GM21423 (cell line): ENCODE measurements around the gene MEIS1.

Experiments
- ATAC-seq: cut with Tn5 transposase; IDR thresholded peaks from one replicate; pipeline ENCODE4 v1.9.1; 2021; ENCODE audit warnings: mild to moderate bottlenecking, moderate library complexity; ENCODE audit not compliant: unreplicated experiment

Gene MEIS1

DNA sequence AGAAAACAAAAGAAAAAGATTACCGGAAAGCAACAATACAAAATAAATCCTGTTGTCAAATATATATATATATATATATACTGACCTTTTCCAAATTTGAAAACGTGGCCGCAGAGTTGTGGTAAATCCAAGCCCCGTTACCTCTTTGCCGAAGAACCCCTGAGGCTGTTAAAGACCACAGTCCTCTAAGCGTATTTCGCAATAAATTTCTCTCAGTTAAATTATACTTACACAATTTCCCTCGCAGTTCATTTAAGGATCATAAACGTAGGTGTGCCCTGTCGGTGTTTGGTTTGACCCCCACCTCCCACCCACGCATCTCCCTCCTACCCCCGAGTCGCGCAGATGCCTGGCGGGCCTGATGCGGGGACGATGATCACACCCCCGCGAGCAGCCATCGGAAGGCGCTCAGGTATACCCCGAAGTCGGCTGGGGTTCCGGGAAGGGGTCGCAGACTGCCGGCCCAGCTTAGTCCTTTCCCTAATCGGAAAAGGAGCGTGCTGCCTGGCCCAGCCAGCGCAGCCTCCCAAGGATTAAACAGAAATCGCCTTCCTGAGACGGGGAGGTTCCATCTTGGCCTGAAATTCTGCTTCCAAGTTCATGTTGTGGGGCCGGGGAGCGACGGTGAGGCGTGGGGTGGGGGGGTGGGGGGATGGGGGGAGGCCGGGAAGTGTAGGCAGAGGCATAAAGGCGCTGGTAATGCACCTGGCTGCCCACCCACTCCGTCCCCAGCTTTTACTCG, 2.9 kb upstream of the MEIS1 start:
- ATAC-seq: no peak

- ATAC-seq: no peak
Observed at GRCh38 chr2:66432801-66433694, 1.9 kb upstream of the MEIS1 start.

GRCh38 chr2:66433695-66433944, 1.3 kb upstream of the MEIS1 start:
- ATAC-seq: no peak

GRCh38 chr2:66433945-66434678, 813 bp upstream of the MEIS1 start:
- no peak for ATAC-seq

DNA sequence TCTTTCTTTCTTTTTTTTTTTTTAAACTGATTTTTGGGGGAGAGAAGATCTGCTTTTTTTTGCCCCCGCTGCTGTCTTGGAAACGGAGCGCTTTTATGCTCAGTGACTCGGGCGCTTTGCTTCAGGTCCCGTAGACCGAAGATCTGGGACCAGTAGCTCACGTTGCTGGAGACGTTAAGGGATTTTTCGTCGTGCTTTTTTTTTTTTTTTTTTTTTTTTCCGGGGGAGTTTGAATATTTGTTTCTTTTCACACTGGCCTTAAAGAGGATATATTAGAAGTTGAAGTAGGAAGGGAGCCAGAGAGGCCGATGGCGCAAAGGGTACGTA, 587 bp downstream of the MEIS1 start:
- ATAC-seq: no peak

GRCh38 chr2:66435963-66436362, 1.0 kb downstream of the MEIS1 start:
- ATAC-seq: no peak

DNA sequence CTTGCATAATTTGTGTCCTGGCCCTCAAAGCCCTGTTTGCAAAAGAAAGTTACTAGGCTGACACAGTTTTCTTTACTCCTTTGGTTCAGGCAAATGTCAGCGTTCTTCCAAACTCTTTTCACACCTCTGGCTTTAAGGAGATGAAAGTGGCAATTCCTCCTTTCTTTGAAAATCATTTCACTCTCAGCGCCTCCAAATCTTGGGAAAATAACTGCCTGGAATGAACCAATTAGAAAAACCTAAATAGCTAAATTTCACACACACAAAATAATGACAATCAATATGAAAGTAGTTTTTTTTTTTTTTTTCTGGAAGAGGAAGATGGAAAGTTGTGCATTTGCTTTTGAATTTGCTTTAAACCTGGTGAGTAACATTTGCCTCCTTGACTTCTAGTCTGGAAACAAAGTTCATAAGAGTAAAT, 1.7 kb downstream of the MEIS1 start:
- ATAC-seq: no peak

DNA sequence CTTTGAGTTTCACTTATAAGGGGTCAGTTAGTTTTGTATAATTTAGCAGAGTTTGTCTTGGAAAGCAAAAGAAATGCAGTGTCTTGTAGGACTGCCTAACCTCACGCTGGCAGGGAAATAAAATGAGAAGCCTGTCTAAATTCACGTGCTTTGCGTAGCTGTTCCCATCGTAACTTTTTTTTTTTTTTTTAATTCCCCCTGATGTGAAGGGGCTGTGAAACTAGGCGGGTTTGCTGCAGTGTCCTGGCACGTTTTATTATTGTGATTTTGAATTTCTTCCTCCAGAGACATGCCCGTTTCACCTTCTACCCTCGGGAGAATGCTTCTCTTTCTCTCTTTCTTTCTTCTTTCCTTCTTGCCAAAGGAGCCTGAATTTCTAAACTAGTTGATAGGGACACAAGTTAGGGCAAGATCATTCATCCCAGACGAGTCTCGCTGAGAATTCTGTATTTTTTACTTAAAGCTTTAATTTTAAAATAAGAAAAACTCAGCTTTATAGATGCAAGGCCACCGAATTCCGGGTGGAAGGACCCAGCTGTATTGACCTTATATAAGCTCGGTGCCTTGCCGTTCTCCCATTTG, 2.3 kb downstream of the MEIS1 start:
- ATAC-seq: no peak

DNA sequence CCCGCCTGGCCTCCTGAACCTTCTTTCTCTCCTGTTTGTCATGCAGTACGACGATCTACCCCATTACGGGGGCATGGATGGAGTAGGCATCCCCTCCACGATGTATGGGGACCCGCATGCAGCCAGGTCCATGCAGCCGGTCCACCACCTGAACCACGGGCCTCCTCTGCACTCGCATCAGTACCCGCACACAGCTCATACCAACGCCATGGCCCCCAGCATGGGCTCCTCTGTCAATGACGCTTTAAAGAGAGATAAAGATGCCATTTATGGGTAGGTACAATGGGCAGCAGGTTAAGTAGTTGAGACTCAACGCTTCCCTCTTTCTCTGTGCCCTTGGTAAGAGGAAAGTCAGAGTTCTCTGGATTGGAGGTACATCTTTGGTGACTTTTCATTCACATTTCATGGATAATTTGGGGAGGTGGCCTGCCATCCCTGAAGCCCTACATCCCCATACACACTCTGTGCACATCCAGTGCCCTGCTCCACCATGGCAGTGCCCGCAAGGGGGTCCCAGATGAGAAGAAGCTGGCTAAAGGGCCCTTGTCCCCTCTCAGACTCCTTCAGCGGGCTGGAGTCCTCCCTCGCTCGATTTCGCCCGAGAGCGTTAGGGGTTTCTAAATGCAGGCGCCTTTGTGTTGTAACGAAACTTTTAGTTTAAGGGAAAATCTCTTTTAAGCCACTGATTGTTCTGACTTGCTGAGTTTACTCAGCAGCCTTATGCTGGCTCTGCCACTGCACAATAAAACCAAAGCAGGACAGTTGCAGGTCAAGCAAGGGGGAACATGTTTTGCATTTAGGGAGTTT, 3.0 kb downstream of the MEIS1 start:
- no peak for ATAC-seq

GRCh38 chr2:66438498-66438833, 3.5 kb downstream of the MEIS1 start:
- no peak for ATAC-seq

- ATAC-seq: no peak
Observed at GRCh38 chr2:66438891-66439811, 4.2 kb downstream of the MEIS1 start.

- no peak for ATAC-seq
Observed at GRCh38 chr2:66439812-66440542, 5.1 kb downstream of the MEIS1 start.

- ATAC-seq: no peak
Observed at GRCh38 chr2:66440708-66441497, 6.0 kb downstream of the MEIS1 start.

GRCh38 chr2:66441581-66442320, 6.8 kb downstream of the MEIS1 start:
- ATAC-seq: no peak

GRCh38 chr2:66442516-66443185, 7.7 kb downstream of the MEIS1 start:
- no peak for ATAC-seq

DNA sequence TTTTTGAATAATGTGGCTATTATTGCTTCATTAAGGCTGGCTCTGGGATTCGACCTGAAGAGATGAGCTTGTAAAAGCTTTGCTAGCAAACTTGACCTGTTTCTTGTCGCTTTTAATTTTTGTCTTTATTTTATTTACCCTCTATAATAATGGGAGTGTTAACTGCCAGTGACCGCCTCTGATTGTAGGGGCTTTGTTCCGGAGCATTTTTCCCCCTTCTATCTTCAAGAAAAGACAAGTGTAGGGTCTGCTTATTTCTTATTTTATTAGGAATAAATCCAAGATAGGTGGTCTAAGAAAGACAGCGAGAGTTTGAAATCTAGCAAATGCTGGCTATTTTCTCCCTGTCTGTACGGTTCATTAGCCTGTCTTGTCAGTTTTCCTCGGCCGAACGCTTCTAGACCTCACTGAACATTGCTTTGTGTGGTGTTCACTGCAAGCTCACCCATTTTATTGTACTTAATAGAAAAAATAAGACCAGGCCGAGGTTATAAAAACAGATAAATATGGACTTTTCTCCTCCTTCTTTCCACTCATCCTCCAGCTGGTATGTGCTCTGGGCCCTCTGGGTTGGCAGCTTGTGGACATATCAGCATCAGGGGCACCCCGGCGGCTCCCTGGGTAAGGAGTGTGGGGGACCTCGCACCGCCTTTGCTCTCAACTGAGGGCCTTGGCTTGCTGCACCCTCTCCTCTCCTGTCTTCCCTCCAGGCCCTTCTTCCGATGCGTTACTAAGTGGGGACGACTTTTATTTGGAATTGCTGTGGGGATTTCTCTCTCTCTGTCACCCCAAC, 8.5 kb downstream of the MEIS1 start:
- ATAC-seq: no peak
